GF-D8 (cell line): ENCODE data around the gene ARHGAP42.
"Not testable (repeated sequence)": the region's sequence is repeated elsewhere in the genome, so short reads cannot be mapped to it uniquely, and the experiment has no call there.

Experiments used
- DNase-seq: peaks from one replicate; lab custom pipeline; 2025; lab: John Stamatoyannopoulos, UW

Gene ARHGAP42

GRCh38 chr11:100726680-100727079, 39.6 kb downstream of the ARHGAP42 start:
- no peak for DNase-seq

DNA sequence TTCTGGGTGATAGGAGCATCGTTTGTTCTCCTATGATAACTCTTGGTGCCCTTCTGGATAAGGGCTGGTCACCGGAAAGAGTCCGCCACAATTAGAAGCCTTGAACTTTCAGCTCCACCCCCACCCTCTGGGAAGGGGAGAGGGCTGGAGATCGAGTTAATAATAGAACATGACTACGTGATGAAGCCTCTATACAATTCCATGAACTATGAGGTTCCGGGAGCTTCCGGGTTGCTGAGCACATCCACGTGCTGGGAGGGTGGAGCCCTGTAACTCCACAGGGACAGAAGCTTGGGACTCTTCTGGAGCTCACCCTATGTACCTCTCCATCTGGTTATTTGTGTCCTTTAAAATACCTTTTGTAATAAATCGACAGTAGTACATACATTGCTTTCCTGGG, 40.3 kb downstream of the ARHGAP42 start:
- no peak for DNase-seq

DNA sequence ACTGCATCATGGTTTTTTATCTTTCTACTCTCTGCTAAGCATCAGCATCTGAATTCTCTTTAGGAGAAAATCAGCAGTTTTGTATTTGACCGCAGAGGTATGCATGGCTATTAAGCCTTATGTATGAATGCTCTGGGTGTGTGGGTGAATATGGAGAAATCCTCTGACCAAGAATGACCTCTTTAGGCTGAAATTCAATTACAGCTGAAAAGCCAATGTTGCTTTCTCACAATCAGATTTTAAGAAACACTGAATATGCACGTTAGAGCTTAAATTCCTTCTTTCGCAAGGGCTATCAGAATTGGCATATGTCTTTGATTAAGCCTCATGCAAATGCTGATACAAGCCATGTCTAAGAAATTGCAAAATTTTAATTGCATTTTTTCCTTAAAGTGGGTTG, 43.2 kb downstream of the ARHGAP42 start:
- no peak for DNase-seq

GRCh38 chr11:100731471-100731870, 44.4 kb downstream of the ARHGAP42 start:
- no peak for DNase-seq

- DNase-seq: no peak
These were observed 45.9 kb downstream of the ARHGAP42 start for GRCh38 chr11:100732949-100733348.

- DNase-seq: no peak
These were observed 47.8 kb downstream of the ARHGAP42 start for GRCh38 chr11:100734743-100735527.

- DNase-seq: no peak
These were observed 49.0 kb downstream of the ARHGAP42 start for GRCh38 chr11:100735949-100736675.

DNA sequence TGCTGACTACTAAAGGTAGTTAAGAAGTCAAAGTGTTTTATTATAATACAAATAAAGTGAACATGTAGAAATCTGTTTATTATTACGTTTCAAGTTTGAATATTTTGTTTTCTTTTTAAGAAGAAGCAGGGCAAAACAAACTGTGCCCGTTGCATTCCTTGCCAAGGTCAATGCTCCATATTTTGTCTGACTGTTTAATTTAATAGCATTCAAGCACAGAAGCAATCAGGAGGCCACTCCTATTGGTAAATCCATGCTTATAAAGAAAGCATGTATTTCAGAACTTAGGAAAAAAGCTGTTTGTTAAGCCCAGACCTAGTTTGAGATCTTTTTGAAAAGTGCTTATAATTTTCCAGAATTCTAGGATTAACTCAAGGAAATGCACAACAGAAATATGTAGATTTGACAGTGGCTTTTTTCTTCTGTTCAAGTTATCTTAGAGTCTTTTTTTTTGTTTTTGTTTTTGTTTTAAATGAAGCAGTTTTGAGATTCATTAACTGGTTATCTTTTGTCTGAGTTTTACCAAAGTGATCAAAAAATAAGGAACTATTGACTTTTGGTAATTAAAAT, 51.7 kb downstream of the ARHGAP42 start:
- no peak for DNase-seq

GRCh38 chr11:100739666-100740065, 52.6 kb downstream of the ARHGAP42 start:
- DNase-seq: no peak

GRCh38 chr11:100740440-100740839, 53.4 kb downstream of the ARHGAP42 start:
- no peak for DNase-seq

GRCh38 chr11:100741866-100742625, 55.0 kb downstream of the ARHGAP42 start:
- no peak for DNase-seq

DNA sequence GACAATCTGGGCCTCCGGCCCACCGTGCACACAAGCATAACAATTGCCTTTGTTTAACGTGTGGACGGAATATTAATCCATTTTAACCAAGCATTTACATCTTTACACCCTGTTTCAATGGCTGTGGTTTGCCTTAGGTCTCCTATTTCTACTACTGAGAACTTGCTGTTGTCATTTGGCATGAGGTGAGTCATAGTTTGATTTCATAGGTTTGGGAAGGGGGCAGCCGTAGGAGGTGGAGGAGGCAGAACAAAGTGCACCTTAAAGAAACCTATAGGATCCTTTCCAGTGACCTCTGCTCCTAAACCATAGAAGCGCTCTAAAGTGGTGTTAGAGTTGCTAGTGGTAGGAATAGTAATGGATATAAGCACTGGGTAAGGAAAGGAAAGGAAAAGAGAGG, 59.4 kb downstream of the ARHGAP42 start:
- no peak for DNase-seq

- DNase-seq: no peak
These were observed 61.1 kb downstream of the ARHGAP42 start for GRCh38 chr11:100748153-100748552.

GRCh38 chr11:100749887-100750565, 62.9 kb downstream of the ARHGAP42 start:
- not testable (repeated sequence) for DNase-seq

DNA sequence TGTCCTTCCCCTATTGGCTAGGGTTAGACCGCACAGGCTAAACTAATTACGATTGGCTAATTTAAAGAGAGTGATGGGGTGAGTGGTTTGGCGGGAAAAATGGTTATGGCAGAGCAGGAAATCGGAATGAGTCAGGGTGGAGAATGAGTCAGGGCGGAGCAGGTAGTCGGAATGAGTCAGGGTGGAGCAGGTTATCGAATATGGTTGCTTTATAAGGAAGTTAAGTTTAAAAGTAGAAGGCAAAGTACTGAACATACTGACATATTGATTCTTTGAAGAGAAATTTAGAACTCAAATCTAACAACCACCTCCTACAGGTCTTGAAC, 63.4 kb downstream of the ARHGAP42 start:
- not testable (repeated sequence) for DNase-seq

GRCh38 chr11:100752371-100753171, 65.5 kb downstream of the ARHGAP42 start:
- DNase-seq: no peak

- DNase-seq: no peak
These were observed 66.1 kb downstream of the ARHGAP42 start for GRCh38 chr11:100753172-100753543.

- DNase-seq: no peak
These were observed 66.5 kb downstream of the ARHGAP42 start for GRCh38 chr11:100753571-100753970.

- no peak for DNase-seq
These were observed 69.5 kb downstream of the ARHGAP42 start for GRCh38 chr11:100756559-100756958.

- no peak for DNase-seq
These were observed 70.6 kb downstream of the ARHGAP42 start for GRCh38 chr11:100757646-100758045.

GRCh38 chr11:100759106-100759505, 72.0 kb downstream of the ARHGAP42 start:
- DNase-seq: no peak
